IgD-negative memory B cell (primary cell): ENCODE data around the gene PBOV1. TPM values are rescaled to one million over a fixed set of nuclear protein-coding genes. Genes with fewer than 3 reads are reported as not detected.

Source experiments
- H3K27ac Mint-ChIP-seq, 3 donors: one replicate each; pipeline ENCODE4 v1.8.0; 2020 to 2022; ENCODE audit warnings: mild to moderate bottlenecking in 3 of 3, mixed read lengths in 3 of 3, moderate library complexity in 1 of 3
- H3K27me3 Mint-ChIP-seq: one replicate; pipeline ENCODE4 v1.8.0; 2021; ENCODE audit warnings: mixed read lengths
- H3K36me3 Mint-ChIP-seq: one replicate; pipeline ENCODE4 v1.8.0; 2020; ENCODE audit warnings: mild to moderate bottlenecking, mixed read lengths
- H3K4me1 Mint-ChIP-seq, 3 donors: one replicate each; pipeline ENCODE4 v1.8.0; 2020 to 2022; ENCODE audit warnings: mixed read lengths in 3 of 3, mild to moderate bottlenecking in 1 of 3
- H3K4me3 Mint-ChIP-seq, 4 donors: one replicate each; pipeline ENCODE4 v1.8.0; 2020 to 2022; ENCODE audit warnings: mild to moderate bottlenecking in 4 of 4, mixed read lengths in 4 of 4, moderate library complexity in 3 of 4
- H3K9me3 Mint-ChIP-seq, 3 donors: one replicate each; pipeline ENCODE4 v1.8.0; 2020 to 2021; ENCODE audit warnings: mixed read lengths in 3 of 3, mild to moderate bottlenecking in 1 of 3
- polyA plus RNA-seq: library from polyadenylated mRNA; unstranded; fragments of 300-500 nt; fragmentation: Illumina TruSeq; gene quantifications from one replicate; pipeline ENCODE4 v1.2.3, GENCODE V29; 2021

The PBOV1 gene
- polyA plus RNA-seq, 1 donor from 2014 or later = not detected

DNA sequence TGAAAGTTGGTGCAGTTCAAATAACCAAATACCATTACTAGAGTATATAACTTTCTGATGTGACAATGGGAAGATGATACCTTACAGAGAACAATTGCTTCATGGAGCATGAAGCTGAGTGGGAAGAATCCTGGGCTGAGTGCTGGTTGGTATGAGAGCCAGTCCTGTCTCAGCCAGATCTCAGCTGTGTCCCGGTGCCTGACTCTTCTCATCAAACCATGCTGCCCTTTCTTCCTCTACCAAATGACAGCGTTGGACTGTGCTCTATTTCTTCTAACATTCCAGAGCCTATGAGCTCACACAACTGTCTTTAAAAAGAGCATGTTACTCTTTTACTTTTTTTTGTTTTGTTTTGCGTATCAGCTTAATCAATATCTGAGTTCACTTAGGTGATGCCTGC, 27.5 kb upstream of the PBOV1 start:
- Mint-ChIP-seq H3K4me1 (no peaks in the 10 kb centered on the region), H3K4me3 (no peak overlapping the region), H3K9me3 (peaks cover 0 to 1% (median 0%) of the 10 kb centered on the region in 3 donors), H3K27me3 (peaks cover 9% of the 10 kb centered on the region), H3K27ac (no peak overlapping the region), H3K36me3 (no peaks in the 10 kb centered on the region)

- H3K4me1 Mint-ChIP-seq = no peaks in the 10 kb centered on the region
- H3K4me3 Mint-ChIP-seq = no peak overlapping the region
- H3K36me3 Mint-ChIP-seq = no peaks in the 10 kb centered on the region
- H3K27ac Mint-ChIP-seq = no peak overlapping the region
- H3K9me3 Mint-ChIP-seq = peaks cover 0 to 1% (median 0%) of the 10 kb centered on the region in 3 donors
- H3K27me3 Mint-ChIP-seq = peaks cover 12% of the 10 kb centered on the region
Observed at GRCh38 chr6:138242987-138243592, 24.8 kb upstream of the PBOV1 start.

DNA sequence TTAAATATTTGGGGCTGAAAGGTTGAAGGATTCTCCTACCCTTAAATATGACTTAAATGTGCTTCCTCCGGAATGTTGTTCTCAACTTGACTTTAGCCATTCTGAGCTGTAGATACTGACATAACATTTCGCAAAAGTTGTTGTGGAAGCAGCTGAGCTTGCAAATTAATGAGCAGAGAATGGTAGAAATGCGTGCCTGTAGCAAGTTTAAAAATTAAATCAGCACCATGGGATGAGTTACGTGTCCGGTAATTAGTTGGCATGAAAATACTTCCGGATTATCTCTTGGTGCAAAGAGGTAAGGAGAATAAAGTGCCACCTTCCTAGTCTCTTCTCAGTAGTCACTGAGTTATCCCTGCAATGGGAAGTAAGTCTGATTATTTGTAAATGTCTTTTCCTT, 23.6 kb upstream of the PBOV1 start:
- no peaks in the 10 kb centered on the region for H3K36me3 Mint-ChIP-seq
- H3K27ac Mint-ChIP-seq = peak overlapping the region in 1 of 3 donors; percentile 89
- peaks cover 0 to 1% (median 0%) of the 10 kb centered on the region in 3 donors for H3K9me3 Mint-ChIP-seq
- H3K4me3 Mint-ChIP-seq = no peak overlapping the region
- peaks cover 12% of the 10 kb centered on the region for H3K27me3 Mint-ChIP-seq
- H3K4me1 Mint-ChIP-seq = no peaks in the 10 kb centered on the region

GRCh38 chr6:138241381-138241780, 23.1 kb upstream of the PBOV1 start:
- no peaks in the 10 kb centered on the region for H3K36me3 Mint-ChIP-seq
- H3K4me3 Mint-ChIP-seq = no peak overlapping the region
- peaks cover 12% of the 10 kb centered on the region for H3K27me3 Mint-ChIP-seq

GRCh38 chr6:138240476-138241245, 22.4 kb upstream of the PBOV1 start:
- H3K4me1 Mint-ChIP-seq = no peaks in the 10 kb centered on the region

More at GRCh38 chr6:138241381-138241780, 23.1 kb upstream of the PBOV1 start:
- Mint-ChIP-seq H3K4me1 (no peaks in the 10 kb centered on the region), H3K27ac (no peak overlapping the region), H3K9me3 (peaks cover 0 to 1% (median 0%) of the 10 kb centered on the region in 3 donors)

DNA sequence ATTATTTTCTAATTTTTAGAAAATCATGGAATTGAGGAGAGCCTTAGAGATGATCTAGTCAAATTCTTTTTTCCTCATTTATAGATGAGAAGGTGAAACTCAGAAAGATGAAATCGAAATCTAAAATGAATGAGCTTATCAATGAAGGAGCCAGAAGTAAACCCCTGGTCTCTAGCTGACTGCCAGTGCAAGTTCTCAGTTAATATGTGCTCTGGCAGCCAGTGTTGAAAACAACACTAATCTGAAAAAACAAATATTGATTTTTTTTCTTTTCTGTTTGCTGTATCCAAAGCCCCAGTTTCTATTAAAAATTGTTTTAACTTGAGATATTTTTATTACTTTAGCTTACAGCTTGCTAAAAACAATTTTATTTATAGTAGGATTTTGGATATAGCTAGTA, 21.5 kb upstream of the PBOV1 start:
- peaks cover 12% of the 10 kb centered on the region for H3K27me3 Mint-ChIP-seq
- H3K27ac Mint-ChIP-seq = no peak overlapping the region
- H3K4me3 Mint-ChIP-seq = no peak overlapping the region
- no peaks in the 10 kb centered on the region for H3K4me1 Mint-ChIP-seq
- peaks cover 0 to 1% (median 0%) of the 10 kb centered on the region in 3 donors for H3K9me3 Mint-ChIP-seq
- H3K36me3 Mint-ChIP-seq = no peaks in the 10 kb centered on the region

More at GRCh38 chr6:138240476-138241245, 22.4 kb upstream of the PBOV1 start:
- peaks cover 12% of the 10 kb centered on the region for H3K27me3 Mint-ChIP-seq
- no peak overlapping the region for H3K4me3 Mint-ChIP-seq
- no peaks in the 10 kb centered on the region for H3K36me3 Mint-ChIP-seq
- no peak overlapping the region for H3K27ac Mint-ChIP-seq
- H3K9me3 Mint-ChIP-seq = peaks cover 0 to 1% (median 0%) of the 10 kb centered on the region in 3 donors

GRCh38 chr6:138238368-138238767, 20.1 kb upstream of the PBOV1 start:
- Mint-ChIP-seq H3K27ac (no peak overlapping the region), H3K4me3 (no peak overlapping the region), H3K36me3 (no peaks in the 10 kb centered on the region), H3K27me3 (peaks cover 12% of the 10 kb centered on the region), H3K9me3 (peaks cover 0 to 1% (median 0%) of the 10 kb centered on the region in 3 donors), H3K4me1 (no peaks in the 10 kb centered on the region)

GRCh38 chr6:138237463-138237862, 19.2 kb upstream of the PBOV1 start:
- H3K36me3 Mint-ChIP-seq = no peaks in the 10 kb centered on the region
- H3K9me3 Mint-ChIP-seq = no peaks in the 10 kb centered on the region
- no peak overlapping the region for H3K4me3 Mint-ChIP-seq
- no peak overlapping the region for H3K27ac Mint-ChIP-seq
- H3K27me3 Mint-ChIP-seq = peaks cover 7% of the 10 kb centered on the region
- H3K4me1 Mint-ChIP-seq = no peaks in the 10 kb centered on the region

GRCh38 chr6:138235693-138236092, 17.4 kb upstream of the PBOV1 start:
- Mint-ChIP-seq H3K9me3 (no peaks in the 10 kb centered on the region), H3K36me3 (no peaks in the 10 kb centered on the region), H3K27ac (no peak overlapping the region), H3K4me3 (no peak overlapping the region), H3K4me1 (peaks cover 0 to 7% (median 2%) of the 10 kb centered on the region in 3 donors), H3K27me3 (peaks cover 7% of the 10 kb centered on the region)

- peaks cover 4% of the 10 kb centered on the region for H3K27me3 Mint-ChIP-seq
- H3K36me3 Mint-ChIP-seq = no peaks in the 10 kb centered on the region
- H3K4me3 Mint-ChIP-seq = no peak overlapping the region
- no peak overlapping the region for H3K27ac Mint-ChIP-seq
- peaks cover 0 to 7% (median 2%) of the 10 kb centered on the region in 3 donors for H3K4me1 Mint-ChIP-seq
- H3K9me3 Mint-ChIP-seq = no peaks in the 10 kb centered on the region
Observed at GRCh38 chr6:138235205-138235604, 16.9 kb upstream of the PBOV1 start.

DNA sequence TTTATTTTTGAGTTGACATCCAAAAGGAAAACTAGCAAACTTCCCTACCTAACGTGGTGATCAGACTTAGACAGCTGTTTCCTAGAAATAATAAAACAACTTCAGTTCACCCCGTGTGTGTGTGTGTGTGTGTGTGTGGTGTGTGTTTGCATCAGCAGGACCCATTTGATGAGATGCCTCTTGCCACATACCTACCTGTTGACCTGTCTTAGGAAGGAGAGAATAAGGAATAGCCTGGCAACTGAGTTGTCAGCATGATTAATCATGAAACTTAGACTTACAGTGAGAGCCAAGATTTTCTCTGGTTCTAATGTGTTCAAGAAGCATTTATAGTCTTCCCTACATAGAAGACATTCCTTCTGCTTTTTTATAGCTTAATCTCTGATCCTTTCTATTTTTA, 16.1 kb upstream of the PBOV1 start:
- H3K4me1 Mint-ChIP-seq = peaks cover 0 to 7% (median 2%) of the 10 kb centered on the region in 3 donors
- H3K36me3 Mint-ChIP-seq = no peaks in the 10 kb centered on the region
- no peaks in the 10 kb centered on the region for H3K9me3 Mint-ChIP-seq
- no peak overlapping the region for H3K4me3 Mint-ChIP-seq
- no peak overlapping the region for H3K27ac Mint-ChIP-seq
- peaks cover 4% of the 10 kb centered on the region for H3K27me3 Mint-ChIP-seq

DNA sequence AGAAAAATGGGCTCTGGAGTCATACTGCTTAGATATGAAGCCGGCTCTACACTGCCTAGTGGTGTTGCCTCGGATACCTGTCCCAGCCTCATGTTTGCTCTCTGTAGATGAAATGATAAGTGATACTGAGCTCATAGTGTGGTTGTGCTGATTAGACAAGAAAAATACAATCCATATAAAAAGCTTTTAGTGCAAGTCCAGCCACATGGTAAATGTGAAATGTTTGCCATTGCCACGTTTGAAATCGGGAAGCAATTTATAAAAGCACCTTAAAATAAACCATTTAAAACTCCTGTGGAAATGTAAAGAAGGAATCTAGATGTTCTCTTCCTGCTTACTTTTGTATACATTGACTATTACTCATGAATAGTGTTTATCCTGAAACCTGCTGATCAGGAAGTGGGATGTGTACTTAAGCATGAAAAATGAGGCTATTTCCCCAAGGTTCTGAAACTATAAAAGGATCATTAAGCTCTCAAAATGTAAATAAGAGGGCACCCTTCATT, 13.1 kb upstream of the PBOV1 start:
- Mint-ChIP-seq H3K9me3 (no peaks in the 10 kb centered on the region), H3K4me1 (peaks cover 2 to 7% (median 4%) of the 10 kb centered on the region in 3 donors), H3K4me3 (no peak overlapping the region), H3K36me3 (no peaks in the 10 kb centered on the region), H3K27me3 (peaks cover 6% of the 10 kb centered on the region), H3K27ac (no peak overlapping the region)

DNA sequence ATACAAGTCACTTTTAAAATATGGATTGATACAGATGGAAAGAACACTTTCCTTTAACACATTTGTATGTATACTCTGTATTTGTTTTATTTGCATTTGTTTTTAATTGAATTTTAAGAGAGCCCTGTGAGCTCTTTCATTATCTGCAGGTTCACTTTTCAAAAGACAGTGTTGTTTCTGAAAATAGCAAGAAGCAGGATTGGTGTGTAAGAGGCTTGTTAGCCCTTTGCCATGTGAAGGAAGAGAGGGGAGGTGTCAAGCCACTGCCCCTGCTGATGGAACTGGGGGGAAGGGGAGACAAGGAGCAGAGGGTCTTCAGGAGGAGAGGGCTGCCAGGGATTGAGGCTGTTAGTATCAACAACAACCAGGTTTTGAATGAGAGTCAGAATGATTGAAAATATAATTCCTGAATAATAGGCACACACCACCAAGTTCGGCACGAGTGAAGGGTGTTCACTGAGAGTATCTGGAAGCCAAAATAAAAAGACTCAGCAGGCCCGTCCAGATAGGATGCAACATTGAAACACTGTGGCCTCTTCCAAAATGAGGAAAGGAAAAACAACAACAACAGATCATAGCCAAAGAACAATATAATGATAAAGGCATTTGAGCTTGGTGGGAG, 12.6 kb upstream of the PBOV1 start:
- Mint-ChIP-seq H3K27ac (no peak overlapping the region), H3K36me3 (no peaks in the 10 kb centered on the region), H3K4me1 (peaks cover 2 to 7% (median 4%) of the 10 kb centered on the region in 3 donors), H3K27me3 (peaks cover 7% of the 10 kb centered on the region), H3K4me3 (no peak overlapping the region), H3K9me3 (no peaks in the 10 kb centered on the region)

DNA sequence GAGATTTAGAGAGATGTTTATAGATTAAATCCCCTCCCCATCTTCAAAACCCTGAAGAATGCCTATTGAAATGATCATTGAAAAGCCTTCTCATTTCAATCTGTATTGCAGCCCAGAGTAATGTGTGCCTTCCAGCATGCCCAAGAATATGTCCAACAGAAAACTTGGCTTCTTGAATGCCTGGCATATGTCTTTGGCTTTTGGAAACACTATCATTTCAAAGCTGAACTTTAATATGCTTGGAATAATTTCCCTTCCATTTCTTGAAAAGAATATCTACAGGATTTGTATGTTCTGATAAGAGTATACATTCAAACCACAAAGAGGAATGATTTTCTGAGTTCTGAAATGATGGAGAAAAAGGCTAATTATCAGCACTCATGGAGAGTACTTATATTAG, 11.9 kb upstream of the PBOV1 start:
- Mint-ChIP-seq H3K36me3 (no peaks in the 10 kb centered on the region), H3K4me3 (no peak overlapping the region), H3K27ac (no peak overlapping the region), H3K4me1 (peaks cover 2 to 7% (median 4%) of the 10 kb centered on the region in 3 donors), H3K9me3 (no peaks in the 10 kb centered on the region), H3K27me3 (peaks cover 10% of the 10 kb centered on the region)

- Mint-ChIP-seq H3K4me1 (peaks cover 2 to 7% (median 4%) of the 10 kb centered on the region in 3 donors), H3K9me3 (no peaks in the 10 kb centered on the region), H3K4me3 (no peak overlapping the region), H3K36me3 (no peaks in the 10 kb centered on the region), H3K27ac (no peak overlapping the region), H3K27me3 (peaks cover 12% of the 10 kb centered on the region)
Observed at GRCh38 chr6:138229663-138230179, 11.4 kb upstream of the PBOV1 start.
